Middle frontal gyrus (tissue), 1 donor: ENCODE data around the gene LMO1.

Experiments used
- DNase-seq: peaks from one replicate; pipeline ENCODE4 v3.0.0-alpha.2; 2015; ENCODE audit warnings: low spot score; ENCODE audit errors: extremely low spot score

The LMO1 gene

DNA sequence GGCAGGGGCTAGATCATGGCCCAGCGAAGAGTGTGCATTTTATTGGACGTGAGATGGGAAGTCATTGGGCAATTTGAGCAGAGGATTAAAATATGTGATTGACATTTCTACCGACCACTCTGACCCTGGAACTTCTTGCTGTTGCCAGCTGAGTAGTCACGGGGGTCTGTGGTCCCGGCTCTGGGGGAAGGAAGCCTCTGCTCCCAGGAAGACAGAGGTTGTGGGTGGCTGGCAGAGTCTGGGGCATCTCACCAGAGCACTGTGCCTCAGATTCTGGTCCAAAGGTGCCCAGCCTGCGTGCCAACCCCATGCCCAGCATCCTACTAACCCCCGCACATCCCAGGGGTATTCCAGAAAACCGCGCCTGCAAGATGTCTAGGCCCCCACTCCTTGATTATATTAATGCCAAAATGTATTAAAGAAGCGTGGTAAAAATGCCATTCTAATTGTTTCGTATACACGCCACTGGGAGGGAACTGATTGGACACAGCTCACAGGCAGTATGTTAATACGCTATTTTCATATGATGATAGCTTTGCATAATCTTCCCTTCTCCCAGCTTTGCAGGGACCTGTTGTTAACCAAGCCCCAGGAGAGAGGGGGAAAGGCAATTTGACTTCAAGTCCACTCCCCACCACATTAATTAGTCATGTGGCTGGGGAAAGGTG, 25.3 kb upstream of the LMO1 start:
- DNase-seq: no peak

DNA sequence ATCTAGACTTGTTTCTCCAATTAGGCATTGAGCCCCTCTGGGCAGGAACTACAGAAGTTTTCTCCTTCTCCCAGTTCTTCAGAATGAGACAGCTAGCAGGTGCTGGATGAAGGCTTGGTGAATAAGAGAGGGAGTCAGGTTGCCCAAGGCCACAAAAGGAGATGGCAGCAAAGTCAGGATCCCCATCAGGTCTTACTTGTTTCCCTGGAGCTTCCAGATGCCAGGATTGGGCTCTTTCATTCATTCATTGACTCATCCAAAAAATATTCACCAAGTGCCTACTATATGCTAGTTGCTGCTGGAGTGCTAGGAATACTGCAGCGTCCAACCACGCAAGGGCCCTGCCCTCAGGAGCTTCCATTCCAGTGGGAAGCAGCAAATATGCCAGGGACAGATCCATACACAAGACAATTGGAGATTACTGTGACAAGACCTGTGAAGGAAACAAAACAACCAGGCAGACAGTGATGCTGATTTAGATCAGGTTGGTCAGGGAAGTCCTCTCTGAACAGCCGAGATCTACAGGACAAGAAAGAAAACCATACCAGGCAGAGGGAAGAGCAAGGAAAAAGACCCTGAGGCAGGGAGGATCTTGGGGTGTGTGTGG, 24.6 kb upstream of the LMO1 start:
- DNase-seq: no peak

DNA sequence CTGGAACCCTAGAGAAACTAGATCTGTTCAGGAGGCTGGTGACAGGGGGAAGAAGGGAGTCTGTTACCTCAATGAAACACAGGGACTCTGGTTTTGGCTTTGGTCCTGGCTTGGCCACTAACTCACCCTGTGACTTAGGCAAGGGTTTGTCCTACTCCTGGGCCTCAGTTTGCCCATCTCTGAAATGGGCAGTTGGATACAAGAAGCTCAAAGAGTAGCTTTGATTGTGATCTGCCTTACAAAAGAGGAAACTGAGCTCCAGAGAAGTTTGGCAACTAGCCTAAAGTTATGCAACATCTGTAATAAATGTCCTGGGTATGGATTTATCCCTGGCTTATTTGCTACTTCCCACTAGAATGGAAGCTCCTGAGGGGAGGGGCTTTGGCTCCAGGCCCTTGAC, 24.0 kb upstream of the LMO1 start:
- DNase-seq: no peak

DNA sequence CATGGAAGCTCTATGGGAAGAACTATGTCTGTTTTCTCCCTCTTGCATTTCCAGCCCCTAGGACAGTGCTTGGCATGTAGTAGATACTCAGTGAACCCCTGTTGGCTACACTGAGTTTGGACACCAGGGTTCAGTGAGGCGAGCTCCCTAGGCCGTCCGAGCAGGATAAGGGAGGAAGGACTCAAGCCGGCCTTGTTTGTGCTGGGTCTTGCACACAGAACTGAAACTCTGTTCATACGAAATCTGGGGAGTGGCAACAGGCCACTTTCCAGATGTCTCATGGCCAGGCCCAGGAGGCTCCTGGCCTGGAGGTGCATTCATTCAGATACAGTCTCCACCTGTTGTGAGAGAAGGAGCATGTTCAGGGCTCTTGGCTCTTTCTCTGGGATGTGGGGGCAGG, 23.6 kb upstream of the LMO1 start:
- DNase-seq: no peak

DNA sequence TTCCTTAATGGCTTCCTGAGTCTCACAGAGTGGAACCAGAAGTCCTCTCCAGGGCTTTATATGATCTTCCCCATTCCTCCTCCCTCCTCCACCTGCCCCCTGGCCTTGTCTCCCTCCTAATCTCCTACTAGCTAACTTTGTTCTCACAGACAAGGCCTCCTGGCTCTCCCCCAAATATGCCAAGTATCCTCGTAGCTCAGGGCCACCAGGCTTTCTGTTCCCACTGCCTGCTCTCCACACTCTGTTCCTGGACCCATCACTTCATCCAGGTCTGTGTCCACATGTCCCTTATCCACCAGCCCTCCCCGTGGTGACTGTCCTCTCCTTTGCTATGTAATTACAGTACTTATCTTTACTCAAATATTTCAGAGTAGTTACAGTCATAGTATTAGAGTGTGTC, 23.2 kb upstream of the LMO1 start:
- no peak for DNase-seq

DNA sequence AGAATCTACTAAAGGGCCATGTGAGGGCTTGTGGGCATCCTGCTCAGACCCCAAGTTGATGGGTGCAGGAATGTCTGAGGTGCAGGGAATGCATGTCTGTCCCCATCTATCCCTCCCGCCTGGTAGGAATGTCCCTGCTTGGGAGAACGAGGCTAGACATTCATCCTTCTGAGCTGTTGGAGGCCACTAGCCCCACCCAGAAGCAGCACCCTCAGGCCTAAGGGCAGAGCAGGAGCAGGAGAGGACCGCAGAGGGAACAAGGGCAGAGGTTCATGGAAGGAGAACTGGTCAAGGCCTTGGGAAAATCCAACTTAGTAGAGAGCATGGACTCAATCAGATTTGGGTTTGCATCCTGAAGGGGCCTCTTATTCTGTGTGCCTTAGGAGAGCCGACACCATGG, 22.1 kb upstream of the LMO1 start:
- no peak for DNase-seq

DNA sequence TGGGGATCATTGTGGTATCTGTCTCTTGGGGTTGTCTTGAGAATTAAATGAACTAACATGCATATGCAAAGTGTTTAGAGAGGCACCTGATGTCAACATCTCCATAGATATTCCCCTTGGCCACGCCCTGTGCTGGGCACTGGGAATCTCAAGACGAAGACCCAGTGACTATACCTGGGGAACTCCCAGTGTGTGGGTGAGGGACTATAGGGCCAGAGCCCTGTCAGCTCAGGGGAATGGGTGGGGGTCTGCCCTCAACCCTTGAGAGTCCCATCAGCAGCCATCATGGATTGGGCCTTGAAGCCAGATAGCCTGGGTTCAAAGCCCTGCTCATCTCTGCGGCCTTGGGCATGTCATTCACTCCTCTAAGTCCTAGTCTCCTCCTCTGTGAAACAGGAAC, 21.6 kb upstream of the LMO1 start:
- no peak for DNase-seq

DNA sequence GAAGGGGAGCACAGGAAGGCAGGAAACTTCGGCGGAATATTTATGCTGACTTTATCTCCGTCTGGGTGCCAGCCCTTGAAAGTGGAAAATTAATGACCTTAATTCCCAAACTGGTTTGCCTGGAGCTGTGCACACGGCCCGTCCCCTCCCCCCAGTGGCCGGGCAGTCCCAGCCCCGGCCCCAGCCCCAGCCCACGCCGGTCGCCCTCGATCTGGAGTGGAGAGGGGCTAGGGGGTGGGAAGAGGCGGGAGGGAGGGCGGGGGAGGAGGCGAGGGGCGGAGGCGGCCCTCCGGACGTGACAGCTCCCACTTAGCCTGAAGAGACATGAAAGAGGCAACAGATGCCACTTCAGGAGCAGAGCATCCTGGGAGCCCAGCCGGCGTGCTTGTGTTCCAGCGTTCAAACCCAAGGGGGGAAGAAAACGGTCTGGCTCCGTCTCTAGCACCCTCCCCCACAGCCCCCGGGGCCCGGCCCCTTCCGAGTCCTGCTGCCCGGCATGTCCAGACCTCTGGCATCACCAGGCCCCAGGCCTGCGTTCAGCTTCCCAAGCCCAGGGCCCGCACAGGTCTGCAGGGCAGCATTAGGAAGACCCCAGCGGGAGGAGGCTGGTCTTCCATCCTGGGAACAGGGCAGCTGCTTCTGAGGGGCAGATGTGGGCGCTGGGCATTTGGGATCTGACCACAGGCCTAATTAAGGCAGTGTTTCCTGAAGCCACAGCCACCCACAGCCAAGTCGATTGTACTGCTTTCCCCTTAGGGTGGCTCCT, 20.0 kb upstream of the LMO1 start:
- no peak for DNase-seq

DNA sequence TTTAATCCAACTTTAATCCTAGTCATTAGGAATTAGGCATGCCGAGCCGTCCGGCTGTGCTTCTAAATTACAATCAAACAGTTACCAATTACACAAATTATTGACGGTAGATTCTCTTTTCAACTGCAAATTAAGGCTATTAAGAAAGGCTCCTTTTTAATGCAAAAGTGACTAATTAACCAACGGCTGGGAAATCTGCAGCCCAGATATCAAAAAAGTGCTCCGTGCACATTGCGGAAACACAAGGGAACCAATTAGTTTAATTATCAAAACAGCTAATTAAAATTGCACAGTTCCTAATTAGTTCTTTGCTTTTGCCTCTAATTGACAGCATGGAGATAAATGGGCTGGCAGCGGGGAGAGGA, 19.4 kb upstream of the LMO1 start:
- no peak for DNase-seq

DNA sequence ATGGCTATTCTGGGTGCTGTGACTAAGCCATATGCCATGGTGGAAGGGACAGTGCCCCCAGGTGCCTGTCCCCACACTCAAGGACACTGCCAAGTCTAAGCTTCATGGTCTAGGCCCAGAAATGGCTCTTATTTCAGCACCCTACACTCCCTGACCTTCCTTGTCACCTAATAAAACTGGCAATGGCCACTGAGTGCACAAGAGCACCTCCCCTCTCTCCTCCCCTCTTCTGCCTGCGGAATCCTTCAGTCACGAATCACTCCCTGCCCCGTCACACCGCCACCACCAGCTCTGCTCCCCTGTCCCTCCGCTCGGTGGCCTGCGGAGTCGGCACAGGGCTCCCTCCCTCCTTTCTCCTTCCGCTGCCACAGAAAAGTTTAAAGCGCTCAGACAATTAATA, 19.0 kb upstream of the LMO1 start:
- no peak for DNase-seq

DNA sequence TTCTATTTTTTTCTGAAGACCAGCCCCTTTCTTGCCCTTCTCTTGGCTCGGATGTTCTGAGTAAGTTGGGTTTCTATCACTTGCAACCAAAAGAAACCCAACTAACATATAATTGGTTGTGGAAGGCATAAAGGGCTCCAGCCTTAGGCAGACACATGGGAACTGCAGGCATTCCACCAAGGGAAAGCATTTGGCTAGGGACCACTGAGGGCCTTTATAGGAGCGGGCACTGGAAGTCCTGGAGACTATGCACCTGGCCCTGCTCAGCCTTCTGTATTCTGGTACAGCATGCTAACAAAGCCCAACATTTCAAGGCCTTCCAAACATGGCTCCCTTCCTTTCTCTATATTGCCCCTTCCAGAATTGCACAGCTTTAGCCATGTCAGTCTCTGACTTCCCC, 17.6 kb upstream of the LMO1 start:
- no peak for DNase-seq

DNA sequence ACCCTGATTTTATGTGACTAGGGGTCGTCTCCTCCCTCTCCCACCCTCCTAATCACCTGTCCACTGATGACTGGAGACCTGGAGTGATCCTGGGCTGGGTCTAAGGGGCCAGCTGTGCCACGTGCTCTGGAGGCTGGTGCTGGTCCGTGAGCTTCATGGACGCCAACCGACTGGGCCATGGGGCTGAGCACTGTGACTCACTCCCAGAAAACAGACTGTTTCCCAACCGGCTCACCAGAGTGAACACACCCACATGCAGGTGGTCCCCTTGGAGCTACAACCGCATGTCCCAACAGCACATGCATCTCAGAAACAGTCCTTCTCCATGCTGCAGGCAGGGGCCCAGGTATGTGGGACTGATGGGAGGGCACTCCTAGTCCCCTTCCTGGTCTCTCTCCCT, 14.0 kb upstream of the LMO1 start:
- no peak for DNase-seq

DNA sequence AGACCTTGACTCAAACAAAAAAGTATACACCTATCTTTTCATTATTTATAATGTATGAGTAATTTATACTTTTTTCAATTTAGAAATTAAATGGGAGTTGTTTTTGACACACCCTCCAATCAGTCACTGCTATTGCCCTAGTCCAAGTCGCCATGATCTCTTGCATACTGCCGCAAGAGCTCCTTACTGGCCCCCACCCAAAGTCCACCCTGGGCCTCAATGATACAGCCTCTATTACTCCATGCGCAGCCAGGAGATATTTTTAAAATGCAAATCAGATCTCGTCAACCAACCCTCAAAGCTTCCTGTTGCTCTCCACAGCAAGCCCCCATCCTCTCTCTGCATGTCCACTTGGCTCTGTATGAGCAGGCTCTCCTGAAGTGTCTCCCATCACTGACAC, 12.8 kb upstream of the LMO1 start:
- DNase-seq: no peak

DNA sequence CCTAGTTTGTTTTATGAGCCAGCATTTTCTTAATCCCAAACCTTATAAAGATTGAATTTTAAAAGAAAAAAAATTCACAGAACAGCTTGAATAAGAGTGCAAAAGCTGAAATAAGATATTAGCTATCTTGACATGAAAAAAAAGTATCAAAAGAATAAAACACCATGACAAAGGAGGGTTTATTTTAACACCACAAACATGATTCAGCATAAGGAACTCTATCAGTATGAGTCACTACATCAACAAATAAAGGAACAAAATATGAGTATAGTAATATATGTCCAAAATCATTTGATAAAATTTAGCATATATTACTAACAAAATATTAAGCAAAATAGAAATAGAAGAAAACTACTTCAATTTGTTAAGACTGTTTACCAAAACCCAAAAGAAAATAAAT, 9.6 kb upstream of the LMO1 start:
- no peak for DNase-seq

DNA sequence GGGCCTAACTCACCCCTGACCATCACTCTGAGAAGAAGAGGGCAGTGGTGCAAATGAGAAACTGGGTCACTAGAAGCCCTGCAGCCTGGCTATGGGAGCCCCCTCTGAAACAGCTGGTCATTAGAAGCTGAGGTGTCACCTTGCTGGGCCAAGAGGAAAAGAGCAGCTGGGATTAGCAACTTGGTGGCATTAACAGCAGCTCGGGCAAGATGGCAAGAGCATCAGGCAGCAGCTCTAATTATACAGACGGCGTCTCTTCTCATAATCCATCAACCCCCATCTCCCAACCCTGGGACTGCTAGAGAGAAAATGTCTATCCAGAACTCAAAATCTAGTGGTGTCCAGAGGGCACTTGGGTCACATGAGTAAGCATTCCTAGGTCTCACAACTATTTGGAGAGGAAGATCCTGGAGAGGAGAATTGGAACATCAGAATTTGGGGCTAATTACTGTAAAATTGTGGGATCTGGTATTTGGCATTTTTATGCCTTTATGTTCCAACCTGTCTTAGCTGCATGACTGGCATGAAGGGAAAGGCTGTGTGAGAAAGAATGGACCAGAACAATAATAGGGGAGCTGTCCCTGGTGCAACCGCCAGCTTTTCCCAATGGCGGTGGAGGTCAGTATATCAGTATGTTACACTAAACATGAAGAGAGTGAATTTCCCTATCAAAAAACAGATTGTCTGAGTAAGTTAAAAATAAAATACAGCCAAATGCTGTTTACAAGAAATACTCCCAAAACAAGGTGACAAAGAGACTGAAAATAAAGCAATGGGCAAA, 7.6 kb upstream of the LMO1 start:
- no peak for DNase-seq

DNA sequence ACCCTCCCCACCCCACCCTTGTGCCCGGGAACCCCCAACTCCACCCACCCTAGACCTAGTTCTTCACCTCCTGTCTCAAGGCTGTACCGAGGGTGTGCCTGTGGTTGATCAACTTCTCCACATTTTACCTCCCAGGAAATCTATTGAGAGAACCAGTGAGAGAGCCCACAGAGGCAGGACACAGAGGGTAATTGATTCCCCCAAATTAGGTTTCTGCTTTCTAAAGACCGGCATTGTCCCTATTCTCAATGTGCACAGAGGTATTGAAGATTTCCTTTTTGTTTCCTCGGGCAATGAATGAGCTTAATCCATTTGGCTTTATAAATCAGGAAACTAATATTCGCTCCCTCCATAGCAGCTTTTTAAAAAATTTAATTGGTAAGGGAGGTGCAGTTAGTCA, 6.0 kb upstream of the LMO1 start:
- DNase-seq: no peak

DNA sequence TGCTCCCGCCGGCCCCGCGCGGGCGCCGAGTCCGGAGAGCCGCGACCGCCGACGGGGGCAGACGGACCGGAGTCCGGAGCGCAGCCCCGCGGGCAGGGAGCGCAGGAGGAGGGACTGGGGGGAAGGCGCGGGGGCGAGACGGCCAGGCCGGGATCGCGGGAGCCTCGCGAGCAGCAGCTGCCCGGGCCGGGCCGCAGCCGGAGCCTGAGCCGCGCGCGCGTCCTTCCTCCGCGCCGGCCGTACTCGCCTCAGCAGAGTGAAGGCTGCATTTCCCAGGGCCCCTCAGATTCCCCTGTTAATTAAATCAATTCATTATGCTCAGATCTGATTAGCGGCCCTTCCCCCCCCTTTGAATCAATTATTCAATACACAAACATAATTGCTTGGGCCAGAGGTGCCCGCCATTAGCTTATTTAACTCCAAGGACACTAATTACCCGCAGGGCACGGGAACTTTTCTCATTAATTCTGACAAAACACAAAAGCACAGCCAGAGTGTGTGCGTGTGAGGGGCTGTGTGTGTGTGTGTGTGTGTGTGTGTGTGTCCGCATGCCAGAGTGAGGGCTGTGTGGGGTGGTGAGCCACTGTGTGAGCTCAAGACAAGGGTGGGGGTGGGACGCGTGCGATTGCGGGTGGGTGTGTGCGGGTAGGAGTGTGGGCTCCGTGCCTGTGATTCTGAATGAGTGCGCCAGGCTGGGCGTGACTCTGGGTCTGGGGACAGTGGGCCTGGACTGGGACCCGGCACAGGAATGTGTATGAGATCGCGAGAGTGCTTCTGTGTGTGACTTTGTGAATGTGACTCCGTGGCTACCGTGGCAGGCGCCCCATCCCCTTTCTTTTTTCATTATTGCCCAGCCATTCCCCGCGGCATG, 5.1 kb upstream of the LMO1 start:
- no peak for DNase-seq

DNA sequence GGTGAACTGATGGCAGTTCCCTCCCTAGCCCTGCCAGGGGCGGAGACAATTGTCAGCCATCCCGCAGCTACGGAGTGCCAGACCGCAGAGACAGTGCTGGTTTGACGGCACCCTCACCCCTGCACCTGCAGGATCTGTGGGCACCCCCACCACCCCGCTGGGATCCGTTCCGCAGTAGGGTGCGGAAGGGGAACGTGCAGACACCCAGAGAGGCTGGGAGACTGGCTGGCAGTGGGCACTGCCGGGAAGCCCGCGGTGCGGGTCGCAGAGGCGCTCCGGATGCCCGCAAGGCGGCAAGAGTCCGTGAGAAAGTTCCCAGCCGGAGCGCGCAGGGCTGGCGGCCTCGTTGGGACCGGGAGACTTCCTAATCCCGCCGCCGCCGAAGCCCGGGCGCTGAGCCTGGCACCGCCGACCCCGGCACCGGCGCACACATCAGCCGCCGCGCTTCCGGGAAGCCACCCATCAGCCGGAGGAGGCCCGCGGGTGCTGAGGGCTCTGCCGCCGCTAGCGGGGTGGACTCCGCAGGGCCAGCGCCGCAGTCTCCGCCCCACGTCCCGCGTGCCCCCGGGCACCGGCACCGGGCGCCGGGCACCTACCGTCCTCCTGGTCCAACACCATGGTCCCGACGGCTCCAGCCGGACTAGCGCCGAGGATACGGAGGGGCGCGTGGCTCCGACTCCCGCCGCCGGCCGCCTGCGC, 4.3 kb upstream of the LMO1 start:
- no peak for DNase-seq

DNA sequence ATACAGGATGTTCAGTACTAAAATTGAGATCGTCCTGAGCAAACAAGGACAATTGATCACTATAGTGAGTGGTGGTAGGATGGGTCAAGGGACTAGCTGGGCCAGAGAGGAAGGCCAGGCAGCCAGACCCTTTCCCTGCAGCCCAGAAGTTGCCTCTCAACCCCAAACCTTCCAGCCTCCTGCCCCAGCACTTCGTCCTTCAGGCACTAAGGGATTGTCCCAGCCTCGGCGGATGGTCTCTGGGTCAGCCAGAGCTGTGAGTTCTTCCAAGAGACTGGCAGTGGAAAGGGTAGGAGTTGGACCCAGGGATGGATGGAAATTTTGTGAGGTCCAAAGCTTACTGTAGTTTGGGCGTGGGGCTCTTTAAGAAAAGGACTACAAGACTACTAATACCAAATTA, 3.6 kb upstream of the LMO1 start:
- no peak for DNase-seq
